ENCODE data around the gene SLFN11.

Gene SLFN11

DNA sequence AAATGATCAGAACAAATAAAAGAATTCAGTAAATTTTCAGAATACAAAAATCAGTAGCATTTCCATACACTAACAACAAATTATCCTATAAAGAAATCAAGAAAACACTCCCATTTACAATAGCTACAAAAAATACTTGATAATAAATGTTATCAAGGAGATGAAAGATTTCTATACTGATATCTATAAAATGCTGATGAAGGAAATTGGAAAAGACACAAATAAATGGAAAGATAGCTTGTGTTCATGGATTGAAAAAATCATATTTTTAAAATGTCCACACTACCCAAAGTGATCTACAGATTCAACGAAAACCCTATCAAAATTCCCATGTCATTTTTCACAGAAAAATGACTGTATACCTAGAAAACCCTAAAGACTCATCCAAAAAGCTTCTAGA lies 40.8 kb upstream of the SLFN11 start:
- Histone ChIP-seq H2AFZ (ENCODE audit: low read depth, low read length, severe bottlenecking) (no peak overlapping the region), H3K4me3 (ENCODE audit: insufficient read depth, low read length, poor library complexity, severe bottlenecking) (no peak overlapping the region), H3K4me2 (ENCODE audit: low read depth, low read length, poor library complexity, severe bottlenecking) (no peak overlapping the region), H3K79me2 (ENCODE audit: insufficient read depth, low read length) (no peaks in the 10 kb centered on the region), H3K9ac (ENCODE audit: low read length) (no peak overlapping the region), H3K27ac (ENCODE audit: low read depth, low read length) (no peak overlapping the region), H3K9me3 (ENCODE audit: insufficient read depth, low read length) (no peaks in the 10 kb centered on the region), H3F3A (ENCODE audit: insufficient read depth) (no peaks in the 10 kb centered on the region), H3K27me3 (ENCODE audit: low read length) (no peaks in the 10 kb centered on the region), H3K9me2 (replicated peaks; ENCODE audit: insufficient read depth, low read length) (no peaks in the 10 kb centered on the region; the same call in 1 of the 2 replicates), H3K36me3 (ENCODE audit: low read length) (no peaks in the 10 kb centered on the region), H4K20me1 (ENCODE audit: low read depth, low read length) (no peaks in the 10 kb centered on the region)
- TF ChIP-seq, protein P1, sequence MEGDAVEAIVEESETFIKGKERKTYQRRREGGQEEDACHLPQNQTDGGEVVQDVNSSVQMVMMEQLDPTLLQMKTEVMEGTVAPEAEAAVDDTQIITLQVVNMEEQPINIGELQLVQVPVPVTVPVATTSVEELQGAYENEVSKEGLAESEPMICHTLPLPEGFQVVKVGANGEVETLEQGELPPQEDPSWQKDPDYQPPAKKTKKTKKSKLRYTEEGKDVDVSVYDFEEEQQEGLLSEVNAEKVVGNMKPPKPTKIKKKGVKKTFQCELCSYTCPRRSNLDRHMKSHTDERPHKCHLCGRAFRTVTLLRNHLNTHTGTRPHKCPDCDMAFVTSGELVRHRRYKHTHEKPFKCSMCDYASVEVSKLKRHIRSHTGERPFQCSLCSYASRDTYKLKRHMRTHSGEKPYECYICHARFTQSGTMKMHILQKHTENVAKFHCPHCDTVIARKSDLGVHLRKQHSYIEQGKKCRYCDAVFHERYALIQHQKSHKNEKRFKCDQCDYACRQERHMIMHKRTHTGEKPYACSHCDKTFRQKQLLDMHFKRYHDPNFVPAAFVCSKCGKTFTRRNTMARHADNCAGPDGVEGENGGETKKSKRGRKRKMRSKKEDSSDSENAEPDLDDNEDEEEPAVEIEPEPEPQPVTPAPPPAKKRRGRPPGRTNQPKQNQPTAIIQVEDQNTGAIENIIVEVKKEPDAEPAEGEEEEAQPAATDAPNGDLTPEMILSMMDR (IDR thresholded peaks at IDR 0.05; ENCODE audit: insufficient read depth, low read length, poor library complexity, severe bottlenecking), result no peak
- no peak for TF ChIP-seq EZH2phosphoT487 (conservative IDR thresholded peaks at IDR 0.05; ENCODE audit: low read length)

DNA sequence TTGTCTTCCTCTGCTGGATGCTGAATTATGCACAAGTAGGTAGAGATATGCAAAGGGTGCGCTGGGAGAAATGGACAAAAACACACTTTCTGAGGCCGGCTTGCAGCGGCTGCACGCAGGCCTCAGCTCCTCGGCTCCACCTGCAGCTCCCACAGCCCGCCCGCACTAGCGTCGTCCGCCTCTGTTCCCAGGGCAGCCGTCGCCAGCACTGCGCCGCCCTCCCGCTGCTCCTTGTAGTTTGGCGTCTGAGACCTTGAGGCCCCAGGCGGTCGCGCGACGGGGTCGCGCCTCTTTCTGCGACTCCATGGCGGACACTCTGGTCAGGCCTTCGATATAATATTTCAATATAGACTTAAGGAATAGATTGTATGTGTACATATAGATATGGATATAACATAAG lies 34.1 kb upstream of the SLFN11 start:
- Histone ChIP-seq H4K20me1 (ENCODE audit: low read depth, low read length) (no peaks in the 10 kb centered on the region), H3K9me2 (replicated peaks; ENCODE audit: insufficient read depth, low read length) (no peaks in the 10 kb centered on the region), H3K27me3 (ENCODE audit: low read length) (no peaks in the 10 kb centered on the region), H3K4me3 (ENCODE audit: insufficient read depth, low read length, poor library complexity, severe bottlenecking) (no peak overlapping the region), H3K27ac (ENCODE audit: low read depth, low read length) (no peak overlapping the region), H3K4me2 (ENCODE audit: low read depth, low read length, poor library complexity, severe bottlenecking) (no peak overlapping the region), H3K79me2 (ENCODE audit: insufficient read depth, low read length) (no peaks in the 10 kb centered on the region), H2AFZ (ENCODE audit: low read depth, low read length, severe bottlenecking) (no peak overlapping the region), H3K36me3 (ENCODE audit: low read length) (no peaks in the 10 kb centered on the region), H3K9me3 (ENCODE audit: insufficient read depth, low read length) (no peaks in the 10 kb centered on the region), H3K9ac (ENCODE audit: low read length) (no peak overlapping the region), H3F3A (ENCODE audit: insufficient read depth) (no peaks in the 10 kb centered on the region)
- no peak for TF ChIP-seq EZH2phosphoT487 (conservative IDR thresholded peaks at IDR 0.05; ENCODE audit: low read length)
- TF ChIP-seq, protein P1 (IDR thresholded peaks at IDR 0.05; ENCODE audit: insufficient read depth, low read length, poor library complexity, severe bottlenecking), result no peak

GRCh38 chr17:35406568-35406967 lies 33.1 kb upstream of the SLFN11 start:
- no peaks in the 10 kb centered on the region for H4K20me1 ChIP-seq (ENCODE audit: low read depth, low read length)
- H3K4me2 ChIP-seq (ENCODE audit: low read depth, low read length, poor library complexity, severe bottlenecking), result no peak overlapping the region
- H3K9ac ChIP-seq (ENCODE audit: low read length), result no peak overlapping the region
- no peak overlapping the region for H3K4me3 ChIP-seq (ENCODE audit: insufficient read depth, low read length, poor library complexity, severe bottlenecking)
- no peaks in the 10 kb centered on the region for H3K79me2 ChIP-seq (ENCODE audit: insufficient read depth, low read length)
- TF ChIP-seq, protein P1 (IDR thresholded peaks at IDR 0.05; ENCODE audit: insufficient read depth, low read length, poor library complexity, severe bottlenecking), result no peak
- no peak for TF ChIP-seq EZH2phosphoT487 (conservative IDR thresholded peaks at IDR 0.05; ENCODE audit: low read length)
- H3K27ac ChIP-seq (ENCODE audit: low read depth, low read length), result no peak overlapping the region
- no peaks in the 10 kb centered on the region for H3K27me3 ChIP-seq (ENCODE audit: low read length)
- no peaks in the 10 kb centered on the region for H3K9me2 ChIP-seq (replicated peaks; ENCODE audit: insufficient read depth, low read length)
- H3K36me3 ChIP-seq (ENCODE audit: low read length), result no peaks in the 10 kb centered on the region
- H2AFZ ChIP-seq (ENCODE audit: low read depth, low read length, severe bottlenecking), result no peak overlapping the region
- H3K9me3 ChIP-seq (ENCODE audit: insufficient read depth, low read length), result no peaks in the 10 kb centered on the region
- H3F3A ChIP-seq (ENCODE audit: insufficient read depth), result no peaks in the 10 kb centered on the region
